Measurements from ENCODE around the gene ELL.

Gene ELL

DNA sequence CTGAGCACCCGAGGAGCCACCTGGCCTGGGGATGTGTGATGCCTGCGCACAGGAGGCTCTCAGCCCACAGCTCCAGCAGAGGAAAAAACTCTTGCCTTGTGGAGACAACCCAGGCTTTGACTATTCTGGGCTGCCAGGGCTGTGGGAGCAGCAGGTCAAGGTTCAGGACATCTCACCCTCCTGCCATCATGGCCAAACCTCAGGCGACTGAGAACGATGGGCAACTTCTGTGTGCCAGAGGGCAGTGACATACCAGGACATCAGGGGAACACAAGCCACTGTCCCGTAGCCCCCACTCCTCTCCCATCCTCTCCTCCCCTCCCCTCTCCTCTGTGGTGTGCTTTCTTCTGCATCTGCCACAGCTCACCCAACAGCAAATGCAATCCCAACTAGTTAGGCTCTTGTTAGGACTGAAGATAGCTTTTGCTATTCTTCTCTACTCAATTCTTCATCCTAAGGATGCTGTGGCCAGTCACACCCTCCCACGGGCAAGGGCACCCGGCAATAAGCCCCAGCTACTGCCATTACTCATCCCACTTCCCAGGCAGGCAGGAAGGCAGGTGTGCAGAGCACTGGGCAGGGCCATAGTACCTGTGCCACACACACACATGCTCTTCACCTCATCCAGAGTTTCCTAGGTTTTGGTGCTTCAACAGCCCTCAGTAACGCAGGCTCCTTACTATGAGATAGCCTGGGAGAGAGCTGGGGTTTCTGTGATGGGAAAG is 16.8 kb downstream of the ELL start:
- no peak for DNase-seq (ENCODE audit: low read depth)

DNA sequence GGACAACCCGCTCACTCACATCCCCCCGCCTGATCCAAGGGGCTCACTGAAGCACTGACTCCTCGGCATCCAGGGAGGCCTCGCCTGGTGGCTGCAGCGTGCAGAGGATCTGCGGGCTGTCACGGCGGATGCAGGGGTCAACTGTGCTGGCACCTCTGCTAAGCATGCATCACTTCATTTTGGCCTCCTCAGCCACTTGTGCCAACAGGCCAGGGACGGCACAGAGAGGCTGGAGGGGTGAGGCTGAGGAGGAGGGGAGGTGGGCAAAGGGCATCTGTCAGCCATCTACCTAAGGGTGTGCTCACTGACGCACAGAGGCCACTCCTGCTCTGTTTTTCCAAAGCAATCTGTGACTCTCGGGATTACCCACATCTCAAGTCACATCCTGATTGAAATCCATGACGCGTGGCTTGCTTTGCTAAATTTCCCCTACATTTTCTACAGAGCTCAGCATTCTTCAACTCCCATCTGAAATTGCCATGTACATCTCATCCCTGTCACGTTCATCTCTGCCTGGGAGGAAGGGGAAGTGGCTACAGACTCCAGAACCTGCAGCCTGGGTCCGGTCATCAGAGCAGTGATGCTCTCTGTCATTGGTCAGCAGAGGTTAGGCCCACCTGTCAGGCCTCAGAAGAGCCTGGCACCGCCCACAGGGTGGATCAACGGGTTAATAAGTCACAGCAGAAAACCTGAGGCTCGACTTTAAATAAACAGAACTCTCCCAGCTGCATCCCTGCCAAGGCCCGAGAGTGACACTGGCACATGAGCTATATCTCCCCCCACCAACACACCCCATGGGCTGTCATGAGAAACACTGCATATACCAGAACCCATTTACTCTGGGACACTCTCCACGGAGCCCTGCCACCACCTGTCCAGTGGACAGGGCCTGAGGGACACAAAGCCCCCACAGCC is 17.6 kb downstream of the ELL start:
- no peak for DNase-seq (ENCODE audit: low read depth)

DNA sequence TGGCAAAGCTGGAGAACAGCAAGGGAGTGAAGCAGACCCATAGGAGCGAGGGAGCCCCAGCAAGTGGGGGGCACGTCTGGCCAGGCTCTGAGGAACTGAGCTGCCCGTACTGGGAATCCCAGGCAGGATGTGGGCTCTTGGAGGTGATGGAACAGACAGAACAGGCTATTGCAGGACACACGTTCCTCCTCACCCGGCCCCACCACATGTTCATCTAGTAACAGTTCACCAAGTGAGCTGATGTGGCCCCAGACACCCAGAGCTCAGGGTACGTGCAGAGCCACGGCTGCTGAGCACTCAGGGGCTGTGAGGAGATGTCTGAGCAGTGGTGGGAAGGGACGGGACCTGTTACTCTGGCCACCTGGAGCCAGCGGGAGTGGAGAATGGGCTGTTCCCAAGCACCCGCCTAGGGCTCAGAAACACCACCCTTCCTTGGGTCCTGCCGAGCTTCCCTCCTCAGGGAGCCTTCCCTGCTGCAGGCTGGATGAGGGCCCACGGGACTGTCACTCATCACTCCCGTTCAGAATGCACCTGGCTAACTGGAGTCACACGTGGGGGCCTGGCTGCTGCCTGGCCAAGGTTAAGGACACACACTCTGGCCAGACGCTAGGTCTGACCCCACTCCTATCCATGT is 18.4 kb downstream of the ELL start:
- no peak for DNase-seq (ENCODE audit: low read depth)

DNA sequence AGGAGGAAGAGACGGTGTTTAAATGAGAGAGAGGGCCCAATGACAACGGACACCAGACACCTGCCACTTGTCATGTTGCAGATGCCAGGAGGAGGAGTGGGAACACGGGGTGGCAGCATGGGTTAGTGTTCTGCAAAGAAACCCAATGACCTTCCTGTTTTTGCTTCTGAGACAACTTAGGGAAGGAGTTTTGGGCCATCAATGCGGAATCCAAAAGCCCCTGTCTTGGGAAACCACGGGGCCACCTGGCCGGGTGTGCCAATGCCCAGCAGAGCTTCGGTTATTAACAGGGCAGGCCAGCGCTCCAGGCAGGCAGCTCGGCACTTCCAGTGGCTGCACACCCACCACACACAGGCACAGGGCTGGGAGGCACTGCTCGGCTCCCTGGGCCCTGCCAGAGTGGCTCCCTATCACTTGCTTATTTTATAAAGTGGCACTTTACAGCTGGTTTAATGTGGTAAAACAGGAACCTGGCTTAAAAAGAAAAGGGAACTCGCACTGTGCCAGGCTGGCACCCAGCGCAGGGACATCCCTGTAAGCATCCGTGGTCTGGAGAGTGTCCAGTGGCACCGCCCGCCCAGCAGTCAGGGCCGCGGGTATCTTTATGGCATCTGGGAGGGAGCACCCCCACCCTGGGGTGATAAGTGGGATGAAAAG is 19.1 kb downstream of the ELL start:
- no peak for DNase-seq (ENCODE audit: low read depth)

DNA sequence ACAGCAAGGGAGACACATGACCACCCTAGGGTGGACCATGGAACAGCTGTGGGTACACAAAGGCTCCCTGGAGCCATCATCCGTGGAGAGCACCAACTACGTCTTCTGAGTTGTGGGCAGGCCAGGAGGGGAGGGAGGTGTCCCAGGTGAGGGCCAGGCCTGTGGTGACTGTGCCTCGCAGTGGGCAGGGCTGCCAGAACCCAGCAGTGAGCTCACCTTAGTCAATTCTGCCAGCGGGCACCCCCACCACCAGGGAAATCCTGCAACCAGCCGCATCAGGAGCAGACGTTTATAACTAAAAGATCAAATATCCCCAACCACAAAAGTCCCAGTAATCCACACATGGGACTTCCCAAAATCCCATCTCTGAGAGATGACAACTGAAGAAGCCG is 19.6 kb downstream of the ELL start:
- DNase-seq (ENCODE audit: low read depth): no peak

DNA sequence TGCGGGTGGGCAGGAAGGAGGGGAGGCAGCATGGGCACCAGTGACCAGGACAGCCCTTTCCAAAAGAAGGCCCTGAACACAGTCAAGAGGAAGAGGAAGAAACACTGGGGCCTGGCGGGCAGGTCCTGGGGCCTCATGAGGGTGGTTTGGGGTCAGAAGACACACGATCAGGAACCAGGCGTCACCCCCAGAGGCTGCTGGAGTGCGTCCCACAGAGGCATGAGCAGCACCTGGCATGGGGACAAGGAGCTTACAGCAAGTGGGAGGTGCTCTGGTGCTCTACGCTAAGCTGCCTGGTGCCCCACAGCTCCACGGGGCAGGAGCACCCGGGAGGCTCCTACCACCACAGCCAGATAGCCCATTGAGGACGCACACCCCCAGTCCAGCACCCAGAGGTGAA is 20.0 kb downstream of the ELL start:
- no peak for DNase-seq (ENCODE audit: low read depth)

DNA sequence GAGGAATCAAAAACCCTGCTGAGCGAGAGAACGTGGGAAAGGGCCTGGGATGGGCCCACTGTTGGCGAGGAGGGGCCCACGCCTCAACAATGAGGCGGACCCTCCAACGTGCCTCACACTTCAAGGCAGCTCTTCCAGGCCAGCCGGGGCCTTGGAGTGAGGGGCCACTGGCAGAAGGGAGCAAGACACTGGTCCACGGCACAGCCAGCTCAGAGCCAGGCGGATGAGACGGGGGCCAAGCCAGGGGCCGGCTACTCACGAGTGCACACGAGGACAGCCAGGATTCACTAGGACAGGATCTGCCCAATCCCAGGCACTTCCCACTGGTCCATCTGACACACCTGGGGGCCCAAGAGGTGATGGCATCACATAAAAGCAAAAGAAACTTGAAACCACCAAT is 20.5 kb downstream of the ELL start:
- DNase-seq (ENCODE audit: low read depth): no peak

DNA sequence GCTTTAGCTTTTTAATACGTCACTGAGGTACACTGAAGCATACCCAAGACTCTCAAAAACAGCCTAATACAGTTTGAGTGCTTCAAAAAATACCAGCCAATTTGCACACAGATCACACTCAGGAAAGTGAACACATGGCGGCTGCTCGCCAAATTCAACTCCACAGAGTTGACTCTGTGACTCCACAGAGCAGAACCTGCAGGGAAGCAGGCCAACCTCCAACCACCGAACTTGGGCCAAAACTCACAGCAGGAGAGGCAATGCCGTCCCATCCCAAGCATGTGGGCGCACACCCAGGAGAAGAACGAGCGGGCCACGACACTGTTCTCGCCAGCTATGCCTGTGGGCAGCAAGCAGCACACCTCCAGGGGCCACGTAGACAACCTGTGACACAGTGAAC is 21.1 kb downstream of the ELL start:
- DNase-seq (ENCODE audit: low read depth): no peak

DNA sequence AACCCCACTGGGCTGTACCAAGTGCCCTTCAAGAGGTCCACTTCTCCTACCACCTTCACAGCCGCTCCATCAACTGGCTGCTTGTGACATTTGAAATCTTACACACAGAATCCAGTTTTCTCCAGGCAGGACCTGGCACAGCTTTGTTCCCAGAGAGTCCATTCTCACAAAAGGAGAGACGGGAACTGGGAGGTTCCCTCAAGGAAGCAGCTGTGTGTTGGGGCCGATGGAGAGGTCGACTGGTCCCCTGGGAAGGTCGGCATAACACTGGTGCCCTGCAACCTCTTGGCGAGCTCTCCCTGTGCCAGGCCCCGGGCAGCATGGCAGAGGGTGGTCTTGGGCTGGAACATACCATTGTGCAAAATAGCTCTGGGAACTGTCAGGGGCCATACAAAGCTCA is 21.5 kb downstream of the ELL start:
- no peak for DNase-seq (ENCODE audit: low read depth)

DNA sequence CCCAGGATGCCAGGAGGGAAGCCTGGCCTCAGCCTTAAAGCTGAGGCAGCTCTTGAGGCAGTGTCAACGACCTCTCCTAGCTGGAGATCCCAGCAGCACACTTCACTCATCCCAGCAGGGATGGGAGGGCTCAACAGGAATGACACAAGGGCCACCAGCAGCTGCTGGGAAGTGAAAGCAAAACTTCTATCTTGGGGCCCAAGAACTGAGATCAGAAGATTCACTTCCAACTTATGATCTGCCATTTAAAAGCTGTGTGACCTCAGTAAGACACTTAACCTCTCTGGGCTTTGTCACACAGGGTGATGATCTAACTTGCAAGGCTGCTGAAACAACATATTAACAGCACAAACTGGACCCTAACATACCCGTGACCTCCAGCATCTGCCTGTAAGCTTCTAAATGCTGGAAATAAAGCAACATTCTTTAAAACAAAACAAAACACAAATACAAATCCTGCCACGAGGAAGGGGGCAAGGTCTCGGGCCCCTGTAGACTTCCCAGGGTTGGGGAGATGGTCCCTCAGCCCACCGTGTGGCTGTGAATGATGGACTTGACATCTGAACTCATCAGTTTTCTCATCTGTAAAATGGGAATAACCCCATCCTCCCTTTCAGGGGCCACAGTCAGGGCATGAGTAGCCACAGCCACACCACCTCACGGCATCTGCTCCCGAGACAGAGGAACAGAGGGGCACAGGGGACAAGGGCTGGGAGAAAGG is 22.7 kb downstream of the ELL start:
- no peak for DNase-seq (ENCODE audit: low read depth)

DNA sequence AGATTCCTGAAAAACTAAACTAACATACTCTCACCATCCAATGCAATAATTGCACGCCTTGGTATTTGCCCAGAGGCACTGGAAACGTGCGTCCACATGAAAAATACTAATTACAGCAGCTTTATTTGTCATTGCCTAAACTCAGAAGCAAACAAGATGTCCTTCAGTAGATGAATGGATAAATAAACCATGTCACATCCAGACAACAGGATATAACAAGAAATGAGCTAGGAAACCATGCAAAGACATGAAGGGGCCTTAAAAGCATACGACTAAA is 25.0 kb downstream of the ELL start:
- DNase-seq (ENCODE audit: low read depth): no peak

DNA sequence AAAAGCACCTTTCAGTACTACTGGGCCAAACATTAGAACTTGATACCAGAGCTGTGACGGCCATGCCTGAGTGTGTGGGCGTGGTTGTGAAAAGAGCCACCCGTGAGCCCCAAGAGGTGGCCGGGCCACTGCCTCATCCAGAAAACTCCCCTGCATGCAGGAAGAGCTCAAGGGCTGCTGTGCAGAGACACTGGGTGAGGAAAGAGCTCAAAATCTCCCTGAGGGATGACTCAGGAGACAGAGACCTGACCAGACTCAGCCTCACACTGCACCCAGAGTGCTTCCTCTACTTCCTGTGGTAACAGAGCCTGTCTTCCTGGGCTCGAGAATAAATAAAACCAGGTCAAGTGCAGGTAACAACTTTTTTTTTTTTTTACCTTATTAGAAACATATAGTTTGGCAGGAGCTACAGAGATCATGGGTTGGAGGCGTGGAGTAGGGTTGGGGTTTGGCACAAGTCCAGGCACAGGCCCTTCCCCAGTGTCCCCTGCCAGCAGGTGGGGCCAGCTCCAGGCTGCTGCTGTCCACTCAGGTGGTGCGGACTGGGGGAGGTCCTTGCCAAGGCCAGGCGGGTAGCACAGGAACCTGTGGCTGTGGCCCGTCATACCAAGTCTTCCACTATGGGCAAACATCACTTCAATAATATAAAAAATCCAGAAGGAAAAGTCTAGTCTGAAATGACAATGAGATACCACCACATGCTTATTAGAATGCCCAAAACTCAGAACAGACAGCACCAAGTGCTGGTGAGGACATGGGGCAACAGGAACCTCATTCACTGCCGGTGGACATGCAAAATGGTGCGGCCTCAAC is 25.5 kb downstream of the ELL start:
- no peak for DNase-seq (ENCODE audit: low read depth)

DNA sequence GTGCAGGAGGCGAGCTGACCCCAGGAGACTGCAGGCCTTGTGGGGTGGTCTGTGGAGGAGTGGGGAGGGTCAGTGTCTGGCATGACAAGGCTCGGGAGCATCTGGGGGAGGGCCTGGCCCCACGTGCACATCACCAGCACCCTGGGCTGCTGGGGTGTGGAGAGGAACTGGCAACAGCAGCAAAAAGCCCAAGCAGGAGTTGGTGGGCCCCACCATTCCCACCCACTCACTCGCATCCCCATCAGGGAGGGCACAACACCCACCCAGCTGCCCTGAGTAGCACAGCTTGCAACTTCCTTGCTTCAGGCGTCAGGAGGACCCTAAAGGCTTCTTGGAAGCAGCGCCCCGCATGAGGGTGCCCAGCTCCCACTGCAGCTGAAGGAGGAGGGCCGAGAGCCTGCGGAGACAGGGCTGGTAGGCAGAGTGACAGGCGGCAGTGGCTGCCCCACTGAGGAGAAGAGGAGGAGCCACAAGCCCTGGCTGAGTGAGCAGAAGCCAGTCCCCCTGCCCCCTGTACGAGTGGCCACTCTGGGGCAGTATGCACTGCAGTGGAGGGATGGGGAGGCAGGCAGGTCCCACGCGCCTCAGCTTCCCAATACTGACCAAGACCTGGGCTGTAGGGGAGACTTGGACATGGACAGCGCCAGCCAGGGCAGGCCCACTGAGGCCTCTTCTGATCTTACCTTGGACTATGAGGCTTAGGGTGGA is 26.5 kb downstream of the ELL start:
- no peak for DNase-seq (ENCODE audit: low read depth)

DNA sequence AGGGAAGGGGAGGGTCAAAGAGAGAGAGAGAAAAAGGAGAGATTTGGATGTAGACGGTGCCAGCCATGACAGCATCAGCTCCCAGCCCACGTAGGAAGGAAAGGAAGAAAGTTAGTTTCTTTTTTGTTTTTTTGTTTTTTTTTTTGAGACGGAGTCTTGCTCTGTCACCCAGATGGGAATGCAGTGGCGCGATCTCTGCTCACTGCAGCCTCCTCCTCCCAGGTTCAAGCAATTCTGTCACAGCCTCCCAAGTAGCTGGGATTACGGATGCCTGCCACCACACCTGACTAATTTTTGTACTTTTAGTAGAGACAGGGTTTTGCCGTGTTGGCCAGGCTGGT is 27.6 kb downstream of the ELL start:
- no peak for DNase-seq (ENCODE audit: low read depth)

DNA sequence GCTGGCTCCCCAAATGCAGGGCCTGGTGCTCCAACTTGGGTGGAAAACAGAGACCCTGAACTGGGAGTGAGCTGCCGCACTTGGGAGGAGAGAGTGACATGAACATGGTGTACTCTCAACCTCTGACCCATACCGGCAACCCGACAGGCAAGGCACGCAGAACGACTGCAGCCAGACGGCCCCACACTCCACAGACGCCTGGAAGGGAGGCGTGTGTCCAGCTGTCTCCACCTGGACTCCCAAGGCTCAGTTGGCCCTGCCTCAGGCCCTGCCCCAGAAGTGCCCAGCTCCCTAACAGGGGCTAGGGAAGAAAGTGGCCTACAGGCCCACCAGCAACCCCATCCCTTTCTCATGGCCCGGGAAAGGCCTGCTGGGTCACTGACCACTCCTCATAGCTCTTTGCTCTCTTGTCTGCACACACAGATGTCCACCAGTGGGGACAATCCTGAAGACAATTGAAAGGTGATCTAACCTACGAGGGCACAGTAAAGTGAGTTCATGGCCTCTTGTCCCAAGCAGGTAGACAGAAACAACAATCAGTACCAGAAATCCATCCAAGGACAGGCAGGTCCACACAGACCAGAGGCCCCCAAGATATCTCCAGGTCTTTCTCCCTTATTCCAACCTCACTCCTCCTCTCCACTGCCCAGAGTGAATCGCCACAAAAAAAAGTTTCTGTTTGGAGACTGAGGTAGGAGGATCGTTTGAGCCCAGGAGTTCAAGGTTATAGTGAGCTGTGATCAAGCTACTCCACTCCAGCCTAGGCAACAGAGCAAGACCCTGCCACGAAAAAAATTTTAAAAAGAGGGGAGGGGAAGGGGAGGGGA is 28.2 kb downstream of the ELL start:
- no peak for DNase-seq (ENCODE audit: low read depth)

DNA sequence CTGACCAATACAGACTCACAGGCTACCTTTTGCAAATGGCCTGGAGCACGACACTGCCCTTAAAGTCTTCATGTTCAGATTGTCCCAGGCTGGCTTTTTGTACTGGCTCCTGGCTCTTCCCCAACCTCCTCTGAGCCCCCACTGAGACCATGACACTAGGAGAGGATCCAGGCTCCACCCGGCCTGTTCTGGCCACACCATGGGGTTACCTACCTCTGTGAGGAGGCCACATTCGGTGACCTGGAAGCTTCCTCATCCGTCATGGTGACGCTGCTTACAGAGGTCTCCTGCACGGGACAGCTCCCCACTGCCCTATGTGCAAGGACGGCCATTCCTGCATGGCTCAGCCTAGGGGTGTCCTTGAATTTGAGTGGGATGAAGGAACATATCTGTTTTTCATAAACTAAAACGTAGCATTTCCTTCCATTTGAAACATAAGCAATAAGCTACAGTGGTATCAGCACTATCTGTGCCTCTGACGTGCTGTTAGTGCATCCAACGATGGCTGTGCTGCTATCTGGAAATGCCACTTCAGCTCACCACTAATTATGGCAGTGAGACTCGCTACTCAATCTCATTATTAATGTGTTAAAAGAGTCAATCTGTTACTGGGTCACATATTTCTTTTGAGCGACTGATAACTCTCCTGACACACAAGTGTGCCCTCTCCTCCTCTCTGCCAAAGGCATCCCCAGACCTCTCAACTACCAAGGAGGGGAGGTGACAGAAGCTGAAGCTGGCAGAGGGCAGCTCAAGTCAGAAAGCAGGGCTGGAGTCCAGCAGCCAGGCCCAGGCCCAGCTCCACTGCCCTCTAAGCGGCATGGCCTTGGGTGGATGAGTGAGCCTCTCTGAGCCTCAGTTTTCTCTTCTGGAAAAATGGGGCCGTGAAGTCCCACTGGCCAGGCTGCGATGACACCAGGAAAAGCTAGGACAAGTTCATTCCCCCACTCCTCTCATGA is 29.6 kb downstream of the ELL start:
- DNase-seq (ENCODE audit: low read depth): no peak

DNA sequence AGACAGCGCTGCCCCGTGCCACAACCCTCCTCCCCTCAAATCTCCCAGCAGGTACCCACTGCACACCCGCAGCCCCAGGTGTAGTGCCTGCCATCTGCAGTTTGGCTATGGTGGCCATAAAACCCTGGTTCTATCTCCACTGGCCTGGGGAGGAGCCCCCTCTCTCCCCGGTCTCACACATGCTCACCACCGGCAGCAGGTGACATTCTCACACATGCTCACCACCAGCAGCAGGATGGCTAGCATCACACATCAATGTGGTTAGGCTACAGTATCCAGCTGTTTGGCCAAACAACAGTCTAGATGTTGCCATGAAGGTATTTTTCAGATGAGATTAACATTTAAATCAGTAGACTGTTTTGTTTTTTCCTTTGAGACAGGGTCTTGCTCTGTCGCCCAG is 31.1 kb downstream of the ELL start:
- no peak for DNase-seq (ENCODE audit: low read depth)

DNA sequence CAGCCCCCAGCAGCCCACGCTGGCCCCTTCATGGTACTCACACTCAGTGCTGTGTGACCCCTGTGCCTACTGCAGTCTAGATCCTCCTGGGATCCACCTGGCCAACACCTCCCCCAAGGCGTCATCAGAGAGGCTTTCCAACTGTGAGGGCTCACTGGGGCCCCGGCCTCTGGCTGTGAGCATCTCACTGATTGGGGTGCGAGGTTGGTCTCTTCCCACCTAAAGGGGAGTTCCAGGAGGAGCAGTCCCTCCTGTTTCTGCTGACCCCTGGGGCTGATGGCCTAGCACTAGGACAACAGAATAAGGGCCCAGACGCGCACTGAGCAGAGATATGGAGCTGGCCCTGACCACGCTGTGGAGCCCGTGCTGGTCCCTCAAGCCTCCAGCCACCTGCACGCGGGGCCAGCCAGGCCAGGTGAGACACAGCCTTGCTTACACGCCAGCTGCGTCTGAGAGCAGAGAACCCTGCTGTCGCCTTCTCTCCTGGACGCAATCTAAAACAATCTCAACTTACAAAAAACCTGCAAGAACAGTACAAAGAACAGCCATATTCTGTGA is 32.2 kb downstream of the ELL start:
- no peak for DNase-seq (ENCODE audit: low read depth)

Measured in HS-27A (cell line).